ENCODE results near the gene LRTM1. TPM values are rescaled to one million over a fixed set of nuclear protein-coding genes. Genes with fewer than 3 reads are reported as not detected.

Gene LRTM1
- total and polyA plus RNA-seq, 2 donors (not counting 3 experiments of a cell fraction or from before 2014, with no cell fraction given), result not detected

- no TSS peak for BruUV-seq (replicated peaks)
- Histone ChIP-seq H4K20me1 (replicated peaks; ENCODE audit: control insufficient read depth, extremely low read depth, insufficient read depth, low read length) (no peaks in the 10 kb centered on the region), H3K36me3 (ENCODE audit: control insufficient read depth in 2 of 2, extremely low read depth in 1 of 2, insufficient read depth in 2 of 2, low read length in 2 of 2) (no peaks in the 10 kb centered on the region), H3K4me2 (ENCODE audit: insufficient read depth, low read length) (no peak overlapping the region), H3K9me1 (replicated peaks; ENCODE audit: control insufficient read depth, extremely low read depth, insufficient read depth, low read length) (no peaks in the 10 kb centered on the region), H3K4me1 (ENCODE audit: control insufficient read depth, extremely low read depth, insufficient read depth, low read length) (no peaks in the 10 kb centered on the region), H3K9ac (replicated peaks; ENCODE audit: extremely low read depth, insufficient read depth, low read length) (no peak overlapping the region), H3K79me2 (ENCODE audit: control insufficient read depth, insufficient read depth, low read length) (no peaks in the 10 kb centered on the region), H3K9me3 (replicated peaks; ENCODE audit: control insufficient read depth, insufficient read depth, low read length) (peaks cover 2% of the 10 kb centered on the region), H3K4me3 (replicated peaks in 1 of 3; ENCODE audit: insufficient read depth in 1 of 3, low read depth in 1 of 3, low read length in 3 of 3) (no peak overlapping the region), H2AFZ (ENCODE audit: low read depth, low read length) (no peak overlapping the region), H3K27me3 (ENCODE audit: control insufficient read depth in 2 of 2, insufficient read depth in 2 of 2, low read length in 2 of 2) (no peaks in the 10 kb centered on the region), H3K27ac (ENCODE audit: insufficient read depth, low read depth, low read length) (no peak overlapping the region)
- ChIA-PET CTCF (no interaction called here), POLR2A (no interaction called here)
- dilution Hi-C loops (cut with MboI; ENCODE audit: extremely low pct_ligation_motif_present, low sequenced_read_pairs), result no loop called here
- no peak for TF ChIP-seq FOS (IDR thresholded peaks at IDR 0.05; ENCODE audit: borderline replicate concordance, insufficient read depth, low read length)
- no peak for TF ChIP-seq JUN (IDR thresholded peaks at IDR 0.05; ENCODE audit: borderline replicate concordance, insufficient read depth, insufficient read length, low read depth)
- no peak for TF ChIP-seq MYC (IDR thresholded peaks at IDR 0.05; ENCODE audit: low read depth, low read length)
- no peak for TF ChIP-seq POLR2A (IDR thresholded peaks at IDR 0.05; ENCODE audit: low read depth, low read length)
- no peak for TF ChIP-seq POLR2AphosphoS5 (IDR thresholded peaks at IDR 0.05; ENCODE audit: insufficient read depth, low read depth, low read length)
- no peak for TF ChIP-seq EZH2 (IDR thresholded peaks at IDR 0.05; ENCODE audit: borderline replicate concordance, low read depth, low read length, severe bottlenecking)
- TF ChIP-seq MAX (IDR thresholded peaks at IDR 0.05; ENCODE audit: insufficient read depth, insufficient read length), result no peak
- TF ChIP-seq GATA2 (IDR thresholded peaks at IDR 0.05; ENCODE audit: insufficient read depth, insufficient read length, low read depth, low read length), result no peak
- TF ChIP-seq CTCF (IDR thresholded peaks at IDR 0.05; ENCODE audit: extremely low read depth in 1 of 2, insufficient read depth in 1 of 2, low read depth in 1 of 2, low read length in 2 of 2), result no peak
- intact Hi-C loops (cut with micrococcal nuclease), result no loop called here
- FAIRE-seq, result no peak
- DNase-seq (ENCODE audit: low read depth, low spot score), result no peak
Measured at GRCh38 chr3:54977439-54977838, 49.6 kb upstream of the LRTM1 start.
